ENCODE data around the gene CELF2. TPM values are rescaled to one million over a fixed set of nuclear protein-coding genes. Genes with fewer than 3 reads are reported as not detected.

The CELF2 gene
- total RNA-seq, 6 donors from 2014 or later: 82.7 to 193 (median 120) TPM

- Histone ChIP-seq H3K27me3 (no peaks in the 10 kb centered on the region), H3K4me1 (peaks cover 23 to 40% (median 37%) of the 10 kb centered on the region in 4 donors), H3K27ac (peak overlapping the region in 3 of 4 donors; percentile 14 to 55 (median 32)), H3K9me3 (no peaks in the 10 kb centered on the region), H3K36me3 (no peaks in the 10 kb centered on the region), H3K4me3 (no peak overlapping the region)
- no peak for TF ChIP-seq CTCF (IDR thresholded peaks at IDR 0.05)
- no peak for TF ChIP-seq POLR2AphosphoS5 (IDR thresholded peaks at IDR 0.05)
- TF ChIP-seq EP300 (IDR thresholded peaks at IDR 0.05): no peak
- TF ChIP-seq POLR2A (IDR thresholded peaks at IDR 0.05): no peak
- 67 to 73% methylated on average over 11 of the region's 11 CpGs for WGBS, 2 donors
- DNase-seq: no peak
- no peak for ATAC-seq (ENCODE audit: low FRiP score in 2 of 2)
Measured at GRCh38 chr10:11144626-11145494, 127.2 kb downstream of the CELF2 start.

- ATAC-seq (ENCODE audit: low FRiP score in 2 of 2): peak; percentile 64 to 71
- no peak for TF ChIP-seq EP300 (IDR thresholded peaks at IDR 0.05)
- TF ChIP-seq POLR2A (IDR thresholded peaks at IDR 0.05): peak in 1 of 4 donors; percentile 50
- TF ChIP-seq CTCF (IDR thresholded peaks at IDR 0.05): no peak
- no peak for TF ChIP-seq POLR2AphosphoS5 (IDR thresholded peaks at IDR 0.05)
- Histone ChIP-seq H3K4me1 (peaks cover 27 to 46% (median 43%) of the 10 kb centered on the region in 4 donors), H3K27ac (peak overlapping the region in 3 of 4 donors; percentile 32 to 55 (median 32)), H3K36me3 (no peaks in the 10 kb centered on the region), H3K27me3 (no peaks in the 10 kb centered on the region), H3K4me3 (no peak overlapping the region), H3K9me3 (no peaks in the 10 kb centered on the region)
- peak in 1 of 2 donors; percentile 71 for DNase-seq
- 33 to 40% methylated on average over 3 of the region's 3 CpGs for WGBS, 2 donors
Measured at GRCh38 chr10:11145495-11145855, 127.8 kb downstream of the CELF2 start.

- H3K4me1 ChIP-seq: peaks cover 34 to 56% (median 50%) of the 10 kb centered on the region in 4 donors
- no peaks in the 10 kb centered on the region for H3K36me3 ChIP-seq
- DNase-seq (no peak), ATAC-seq (ENCODE audit: low FRiP score in 2 of 2) (no peak)
- H3K9me3 ChIP-seq: no peaks in the 10 kb centered on the region
- TF ChIP-seq POLR2A (IDR thresholded peaks at IDR 0.05) (no peak), CTCF (IDR thresholded peaks at IDR 0.05) (no peak), POLR2AphosphoS5 (IDR thresholded peaks at IDR 0.05) (no peak), EP300 (IDR thresholded peaks at IDR 0.05) (no peak)
- peak overlapping the region in 1 of 4 donors; percentile 46 for H3K27ac ChIP-seq
- H3K27me3 ChIP-seq: no peaks in the 10 kb centered on the region
- 65% methylated on average over 6 of the region's 6 CpGs for WGBS, 2 donors
- H3K4me3 ChIP-seq: no peak overlapping the region
Measured at GRCh38 chr10:11146402-11147171, 128.9 kb downstream of the CELF2 start.

GRCh38 chr10:11147722-11148121, 130.1 kb downstream of the CELF2 start:
- peak in 1 of 2 donors; percentile 72 for DNase-seq
- TF ChIP-seq CTCF (IDR thresholded peaks at IDR 0.05) (peak in 2 of 6 experiments; percentile 12 to 14), POLR2A (IDR thresholded peaks at IDR 0.05) (no peak)
- peaks cover 34 to 57% (median 49%) of the 10 kb centered on the region in 4 donors for H3K4me1 ChIP-seq
- WGBS, 2 donors: 36 to 56% methylated on average over 9 of the region's 9 CpGs
- no peaks in the 10 kb centered on the region for H3K36me3 ChIP-seq
- no peak overlapping the region for H3K4me3 ChIP-seq
- no peaks in the 10 kb centered on the region for H3K27me3 ChIP-seq
- H3K27ac ChIP-seq: peak overlapping the region in 3 of 4 donors; percentile 18 to 65 (median 46)
- no peaks in the 10 kb centered on the region for H3K9me3 ChIP-seq
- ATAC-seq (ENCODE audit: low FRiP score in 2 of 2): peak; percentile 29 to 43
